ENCODE measurements around the gene COLEC12. TPM values are rescaled to one million over a fixed set of nuclear protein-coding genes. Genes with fewer than 3 reads are reported as not detected.

Gene COLEC12
- total RNA-seq, 1 donor from 2014 or later, result 15.4 TPM

- DNase-seq, result no peak
Observed at GRCh38 chr18:435940-436339, 64.6 kb downstream of the COLEC12 start.

- no peak for DNase-seq
Observed at GRCh38 chr18:434410-434809, 66.1 kb downstream of the COLEC12 start.

GRCh38 chr18:433960-434359, 66.5 kb downstream of the COLEC12 start:
- DNase-seq, result no peak

GRCh38 chr18:433298-433697, 67.2 kb downstream of the COLEC12 start:
- DNase-seq, result no peak

- DNase-seq, result no peak
Observed at GRCh38 chr18:432791-433190, 67.7 kb downstream of the COLEC12 start.

GRCh38 chr18:429030-429429, 71.5 kb downstream of the COLEC12 start:
- DNase-seq, result no peak

GRCh38 chr18:427005-427404, 73.5 kb downstream of the COLEC12 start:
- DNase-seq, result no peak

- DNase-seq, result no peak
Observed at GRCh38 chr18:425106-425745, 75.3 kb downstream of the COLEC12 start.

- no peak for DNase-seq
Observed at GRCh38 chr18:424668-425067, 75.8 kb downstream of the COLEC12 start.

GRCh38 chr18:424071-424661, 76.3 kb downstream of the COLEC12 start:
- no peak for DNase-seq

GRCh38 chr18:422966-423365, 77.5 kb downstream of the COLEC12 start:
- DNase-seq, result no peak

- no peak for DNase-seq
Observed at GRCh38 chr18:421247-422155, 79.0 kb downstream of the COLEC12 start.

GRCh38 chr18:420661-421246, 79.7 kb downstream of the COLEC12 start:
- DNase-seq, result no peak

GRCh38 chr18:419541-420175, 80.8 kb downstream of the COLEC12 start:
- DNase-seq, result no peak

GRCh38 chr18:417495-417894, 83.0 kb downstream of the COLEC12 start:
- no peak for DNase-seq

- DNase-seq, result no peak
Observed at GRCh38 chr18:416930-417329, 83.6 kb downstream of the COLEC12 start.

GRCh38 chr18:415617-416612, 84.6 kb downstream of the COLEC12 start:
- no peak for DNase-seq

- no peak for DNase-seq
Observed at GRCh38 chr18:415047-415446, 85.5 kb downstream of the COLEC12 start.

GRCh38 chr18:413233-413632, 87.3 kb downstream of the COLEC12 start:
- DNase-seq, result no peak

- DNase-seq, result no peak
Observed at GRCh38 chr18:410047-410455, 90.5 kb downstream of the COLEC12 start.

- DNase-seq, result no peak
Observed at GRCh38 chr18:408367-408766, 92.1 kb downstream of the COLEC12 start.
